ENCODE measurements around the gene NSMCE1.
"Not testable (repeated sequence)": the region's sequence is repeated elsewhere in the genome, so short reads cannot be mapped to it uniquely, and the experiment has no call there.

The NSMCE1 gene

GRCh38 chr16:27302126-27302525 lies 33.6 kb upstream of the NSMCE1 start:
- no peak for DNase-seq

- no peak for DNase-seq
These were observed 32.8 kb upstream of the NSMCE1 start for GRCh38 chr16:27301236-27301861.

GRCh38 chr16:27298132-27298531 lies 29.6 kb upstream of the NSMCE1 start:
- DNase-seq = no peak

- no peak for DNase-seq
These were observed 24.8 kb upstream of the NSMCE1 start for GRCh38 chr16:27293343-27293742.

- no peak for DNase-seq
These were observed 23.2 kb upstream of the NSMCE1 start for GRCh38 chr16:27291722-27292240.

GRCh38 chr16:27291106-27291505 lies 22.5 kb upstream of the NSMCE1 start:
- no peak for DNase-seq

- no peak for DNase-seq
These were observed 22.0 kb upstream of the NSMCE1 start for GRCh38 chr16:27290562-27290961.

- no peak for DNase-seq
These were observed 21.1 kb upstream of the NSMCE1 start for GRCh38 chr16:27289669-27290068.

GRCh38 chr16:27288313-27288712 lies 19.7 kb upstream of the NSMCE1 start:
- not testable (repeated sequence) for DNase-seq

GRCh38 chr16:27287887-27288286 lies 19.3 kb upstream of the NSMCE1 start:
- no peak for DNase-seq

GRCh38 chr16:27287051-27287811 lies 18.7 kb upstream of the NSMCE1 start:
- DNase-seq = no peak

GRCh38 chr16:27286451-27286850 lies 17.9 kb upstream of the NSMCE1 start:
- no peak for DNase-seq

GRCh38 chr16:27285676-27286196 lies 17.2 kb upstream of the NSMCE1 start:
- no peak for DNase-seq

GRCh38 chr16:27284865-27285675 lies 16.5 kb upstream of the NSMCE1 start:
- DNase-seq = no peak

GRCh38 chr16:27281243-27281642 lies 12.7 kb upstream of the NSMCE1 start:
- DNase-seq = no peak

- no peak for DNase-seq
These were observed 6.8 kb upstream of the NSMCE1 start for GRCh38 chr16:27275394-27275793.

- not testable (repeated sequence) for DNase-seq
These were observed 5.9 kb upstream of the NSMCE1 start for GRCh38 chr16:27274424-27274874.

GRCh38 chr16:27273670-27274423 lies 5.3 kb upstream of the NSMCE1 start:
- no peak for DNase-seq

- no peak for DNase-seq
These were observed 4.7 kb upstream of the NSMCE1 start for GRCh38 chr16:27273330-27273669.

- DNase-seq = not testable (repeated sequence)
These were observed 4.1 kb upstream of the NSMCE1 start for GRCh38 chr16:27272697-27273096.

- DNase-seq = no peak
These were observed 3.5 kb upstream of the NSMCE1 start for GRCh38 chr16:27272076-27272475.

- DNase-seq = no peak
These were observed 1.8 kb upstream of the NSMCE1 start for GRCh38 chr16:27270349-27270748.
